Neuronal stem cell (in vitro differentiated cells): ENCODE results near the gene SEPTIN12.

Experiments
- DNase-seq: peaks from one replicate; pipeline ENCODE4 v3.0.0-alpha.2; 2013; ENCODE audit warnings: low spot score
- H2AFZ ChIP-seq: one replicate; pipeline ENCODE4 v1.6.1; 2013; ENCODE audit warnings: mild to moderate bottlenecking, low read length, inconsistent platforms
- H2AK5ac ChIP-seq: 2 replicates; pipeline ENCODE4 v1.6.1; 2013; ENCODE audit warnings: low read depth, mild to moderate bottlenecking, inconsistent platforms, low read length, moderate library complexity, mixed read lengths
- H2BK120ac ChIP-seq: 2 replicates; pipeline ENCODE4 v1.6.1; 2013; ENCODE audit warnings: low read depth, mild to moderate bottlenecking, inconsistent platforms, low read length, moderate library complexity, mixed read lengths
- H2BK12ac ChIP-seq: one replicate; pipeline ENCODE4 v1.6.1; 2013; ENCODE audit warnings: low read length, inconsistent platforms
- H2BK15ac ChIP-seq: 2 replicates; pipeline ENCODE4 v1.6.1; 2013; ENCODE audit warnings: mild to moderate bottlenecking, low read length, inconsistent platforms, mixed read lengths
- H2BK5ac ChIP-seq: one replicate; pipeline ENCODE4 v1.6.1; 2013; ENCODE audit warnings: inconsistent platforms, mild to moderate bottlenecking, low read length, moderate library complexity
- H3K14ac ChIP-seq: one replicate; pipeline ENCODE4 v1.6.1; 2013; ENCODE audit warnings: low read length, inconsistent platforms
- H3K18ac ChIP-seq: 2 replicates; pipeline ENCODE4 v1.6.1; 2013; ENCODE audit warnings: low read length, inconsistent platforms
- H3K23ac ChIP-seq: 2 replicates; pipeline ENCODE4 v1.6.1; 2013; ENCODE audit warnings: low read depth, mild to moderate bottlenecking, mixed read lengths, low read length, inconsistent platforms; ENCODE audit not compliant: poor library complexity
- H3K27ac ChIP-seq: replicated peaks from 3 replicates; pipeline ENCODE4 v1.5.1; 2013; ENCODE audit warnings: low read length, inconsistent platforms
- H3K27me3 ChIP-seq, 3 experiments: 2 replicates each; pipeline ENCODE4 v1.6.1; 2013; ENCODE audit warnings: low read length in 3 of 3, mild to moderate bottlenecking in 2 of 3, inconsistent platforms in 1 of 3, low read depth in 1 of 3, mixed read lengths in 1 of 3, moderate library complexity in 1 of 3; ENCODE audit not compliant: control insufficient read depth in 3 of 3, insufficient read depth in 3 of 3
- H3K36me3 ChIP-seq, 2 donors: replicated peaks in 1 of 2; 2 replicates each; pipeline ENCODE4 v1.6.1; 2013; ENCODE audit warnings: low read length in 2 of 2; ENCODE audit not compliant: control insufficient read depth in 2 of 2, insufficient read depth in 2 of 2
- H3K4ac ChIP-seq: 2 replicates; pipeline ENCODE4 v1.6.1; 2013; ENCODE audit warnings: inconsistent platforms, mild to moderate bottlenecking, low read length, moderate library complexity
- H3K4me1 ChIP-seq, 2 donors: 1 replicate in 1 of 2; 2 replicates in 1 of 2; pipeline ENCODE4 v1.6.1; 2013; ENCODE audit warnings: low read length in 2 of 2, low read depth in 1 of 2; ENCODE audit not compliant: control insufficient read depth in 2 of 2, insufficient read depth in 1 of 2
- H3K4me2 ChIP-seq: one replicate; pipeline ENCODE4 v1.6.1; 2013; ENCODE audit warnings: mild to moderate bottlenecking, low read length, inconsistent platforms; ENCODE audit not compliant: insufficient read depth, poor library complexity, severe bottlenecking
- H3K4me3 ChIP-seq, 2 donors: 2 replicates each; pipeline ENCODE4 v1.5.1; 2013; ENCODE audit warnings: low read length in 2 of 2, mild to moderate bottlenecking in 2 of 2, inconsistent platforms in 1 of 2, moderate library complexity in 1 of 2
- H3K79me1 ChIP-seq: one replicate; pipeline ENCODE4 v1.6.1; 2013; ENCODE audit warnings: low read depth, mild to moderate bottlenecking, inconsistent platforms, low read length, moderate library complexity
- H3K9ac ChIP-seq: one replicate; pipeline ENCODE4 v1.6.1; 2013; ENCODE audit warnings: mild to moderate bottlenecking, low read depth, low read length, inconsistent platforms; ENCODE audit not compliant: poor library complexity
- H3K9me3 ChIP-seq, 2 donors: replicated peaks in 1 of 2; 2 replicates each; pipeline versions ENCODE3 to v1.6.1; 2013; ENCODE audit warnings: low read length in 2 of 2, mild to moderate bottlenecking in 2 of 2, inconsistent platforms in 1 of 2, low read depth in 1 of 2, mixed read lengths in 1 of 2, moderate library complexity in 1 of 2; ENCODE audit not compliant: control insufficient read depth in 2 of 2, insufficient read depth in 1 of 2
- H4K8ac ChIP-seq: one replicate; pipeline ENCODE4 v1.6.1; 2013; ENCODE audit warnings: low read depth, mild to moderate bottlenecking, inconsistent platforms, low read length, moderate library complexity
- H4K91ac ChIP-seq: one replicate; pipeline ENCODE4 v1.6.1; 2013; ENCODE audit warnings: low read length, low read depth, mild to moderate bottlenecking, inconsistent platforms; ENCODE audit not compliant: poor library complexity
- WGBS, 2 donors: extraction: QIAGEN DNeasy Blood & Tissue Kit; methylation state at CpG; one replicate each; pipeline ENCODE4 v1.1.7; 2013; ENCODE audit warnings: missing lambda C conversion rate in 2 of 2, mixed read lengths in 1 of 2; ENCODE audit not compliant: insufficient read length in 2 of 2, insufficient replicate concordance in 1 of 2; ENCODE audit errors: extremely low coverage in 2 of 2; 5-methylcytosine and 5-hydroxymethylcytosine counted together

The SEPTIN12 gene

DNA sequence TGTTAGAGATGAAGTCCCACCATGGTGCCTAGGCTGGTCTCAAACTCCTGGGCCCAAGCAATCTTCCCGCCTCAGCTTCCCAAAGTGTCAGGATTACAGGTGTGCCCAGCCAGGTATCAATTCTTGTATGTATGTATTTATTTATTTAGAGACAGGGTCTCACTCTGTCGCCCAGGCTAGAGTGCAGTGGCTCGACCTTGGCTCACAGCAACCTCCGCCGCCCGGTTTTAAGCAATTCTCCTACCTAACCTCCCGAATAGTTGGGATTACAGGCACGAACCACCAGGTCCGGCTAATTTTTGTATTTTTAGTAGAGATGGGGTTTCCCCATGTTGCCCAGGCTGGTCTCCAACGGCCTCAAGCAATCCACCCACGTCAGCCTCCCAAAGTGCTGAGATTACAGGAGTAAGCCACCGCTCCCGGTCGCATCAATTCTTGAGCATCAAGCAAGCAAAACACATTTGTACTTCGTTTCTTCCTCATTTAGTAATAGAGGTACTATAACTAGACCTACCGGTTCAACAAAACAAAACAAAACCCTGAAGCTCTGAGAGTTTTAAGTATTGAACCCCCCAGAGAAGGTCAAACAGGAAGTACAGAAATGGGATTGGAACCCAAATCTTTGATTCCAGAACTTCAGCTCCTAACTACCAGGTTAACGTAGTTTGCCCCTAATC is 20.1 kb downstream of the SEPTIN12 start:
- H3K27me3 ChIP-seq = no peaks in the 10 kb centered on the region
- no peak overlapping the region for H2BK5ac ChIP-seq
- WGBS, 2 donors = no CpG with 5 or more reads among the region's 17 CpGs
- H3K4me2 ChIP-seq = peak overlapping the region; percentile 63
- no peak overlapping the region for H4K91ac ChIP-seq
- no peak overlapping the region for H4K8ac ChIP-seq
- no peak overlapping the region for H3K4ac ChIP-seq
- no peak overlapping the region for H3K18ac ChIP-seq
- H3K9me3 ChIP-seq = no peaks in the 10 kb centered on the region
- no peak overlapping the region for H3K9ac ChIP-seq
- H2BK15ac ChIP-seq = no peak overlapping the region
- no peaks in the 10 kb centered on the region for H3K79me1 ChIP-seq
- peak overlapping the region; percentile 49 to 79 for H3K4me3 ChIP-seq
- H3K14ac ChIP-seq = no peak overlapping the region
- peaks cover 7 to 26% of the 10 kb centered on the region in 2 donors for H3K36me3 ChIP-seq
- H3K4me1 ChIP-seq = peaks cover 4 to 6% of the 10 kb centered on the region in 2 donors
- no peak overlapping the region for H2BK120ac ChIP-seq
- no peak overlapping the region for H3K23ac ChIP-seq
- DNase-seq = no peak
- peak overlapping the region; percentile 96 for H2AFZ ChIP-seq
- H2AK5ac ChIP-seq = no peak overlapping the region
- peak overlapping the region; percentile 32 for H3K27ac ChIP-seq
- H2BK12ac ChIP-seq = no peak overlapping the region

DNA sequence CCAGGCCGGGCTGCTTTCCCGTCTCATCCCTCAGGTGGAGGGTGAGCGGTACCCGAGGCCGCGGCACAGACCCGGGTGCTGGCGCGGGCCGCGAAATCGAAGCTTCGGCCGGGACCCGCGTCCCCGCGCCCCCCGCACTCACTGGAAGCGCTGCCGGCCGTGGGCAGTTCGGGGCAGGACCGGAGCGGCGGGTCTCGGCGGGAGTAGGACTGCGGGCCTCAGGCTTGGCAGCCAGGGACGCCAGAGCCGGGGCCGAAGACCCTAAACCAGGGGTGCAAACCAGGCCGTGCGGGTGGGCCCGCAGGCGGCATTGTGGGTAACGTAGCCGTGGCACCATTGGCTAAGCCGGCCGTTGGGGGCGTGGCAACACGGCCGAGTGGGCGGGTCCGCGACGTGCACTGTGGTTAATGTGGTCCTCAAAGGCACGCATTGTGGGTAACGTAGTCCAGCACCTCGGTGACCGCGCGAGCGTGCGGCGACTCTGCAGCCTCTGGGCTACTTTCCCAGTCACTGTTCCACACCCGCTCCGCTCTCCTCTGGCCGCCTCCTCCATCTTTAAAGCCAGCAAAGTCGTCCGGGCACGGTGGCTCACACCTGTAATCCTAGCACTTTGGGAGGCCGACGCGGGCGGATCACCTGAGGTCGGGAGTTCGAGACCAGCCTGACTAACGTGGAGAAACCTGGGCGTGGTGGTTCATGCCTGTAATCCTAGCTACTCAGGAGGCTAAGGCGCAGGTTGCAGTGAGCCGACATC is 21.1 kb downstream of the SEPTIN12 start, which contains the start of gene ZNF500:
Gene ZNF500, minus strand, starts transcription at position 288 of the 754 bp plus-strand sequence. CDS start 1,184 bp downstream, outside the sequence.
- Histone ChIP-seq H3K18ac (peak within 1 kb of the TSS; percentile 97), H3K27ac (peak within 1 kb of the TSS; percentile 23), H3K9me3 (no peaks in the 10 kb centered on the region), H2BK5ac (no peak within 1 kb of the TSS), H2BK12ac (no peak within 1 kb of the TSS), H3K4me3 (peak within 1 kb of the TSS; percentile 95 to 98), H3K23ac (peak within 1 kb of the TSS; percentile 83), H3K27me3 (no peaks in the 10 kb centered on the region), H3K4ac (no peak within 1 kb of the TSS), H3K4me2 (peak within 1 kb of the TSS; percentile 67), H3K4me1 (peaks cover 4 to 6% of the 10 kb centered on the region in 2 donors), H2AFZ (peak within 1 kb of the TSS; percentile 96), H2AK5ac (no peak within 1 kb of the TSS), H2BK15ac (no peak within 1 kb of the TSS), H3K79me1 (peaks cover 4% of the 10 kb centered on the region), H4K8ac (no peak within 1 kb of the TSS), H2BK120ac (no peak within 1 kb of the TSS), H3K9ac (peak within 1 kb of the TSS; percentile 88), H4K91ac (no peak within 1 kb of the TSS), H3K14ac (no peak within 1 kb of the TSS), H3K36me3 (peaks cover 12 to 36% of the 10 kb centered on the region in 2 donors)
- no CpG with 5 or more reads among the region's 72 CpGs for WGBS, 2 donors
- DNase-seq = peak; percentile 96

- Histone ChIP-seq H3K9ac (no peak overlapping the region), H3K4ac (no peak overlapping the region), H2BK5ac (no peak overlapping the region), H4K91ac (no peak overlapping the region), H3K4me2 (peak overlapping the region; percentile 67), H3K18ac (no peak overlapping the region), H3K4me3 (peak overlapping the region; percentile 95 to 98), H3K14ac (no peak overlapping the region), H3K79me1 (peaks cover 4% of the 10 kb centered on the region), H2AK5ac (no peak overlapping the region), H2BK12ac (no peak overlapping the region), H3K9me3 (no peaks in the 10 kb centered on the region), H3K27me3 (no peaks in the 10 kb centered on the region), H3K27ac (no peak overlapping the region), H2BK120ac (no peak overlapping the region), H3K4me1 (peaks cover 4 to 6% of the 10 kb centered on the region in 2 donors), H2BK15ac (no peak overlapping the region), H3K36me3 (peaks cover 14 to 46% of the 10 kb centered on the region in 2 donors), H4K8ac (no peak overlapping the region), H2AFZ (no peak overlapping the region), H3K23ac (peak overlapping the region; percentile 13)
- no CpG with 5 or more reads among the region's 26 CpGs for WGBS, 2 donors
- DNase-seq = no peak
These were observed 22.4 kb downstream of the SEPTIN12 start for GRCh38 chr16:4765511-4766474.
